ENCODE measurements around the gene SH3BP5L. TPM values are rescaled to one million over a fixed set of nuclear protein-coding genes. Genes with fewer than 3 reads are reported as not detected.
A peak's percentile ranks its signal among the peaks of the same experiment; 100 is the strongest.

The SH3BP5L gene
- total RNA-seq, 1 donor from 2014 or later: 25.6 TPM

DNA sequence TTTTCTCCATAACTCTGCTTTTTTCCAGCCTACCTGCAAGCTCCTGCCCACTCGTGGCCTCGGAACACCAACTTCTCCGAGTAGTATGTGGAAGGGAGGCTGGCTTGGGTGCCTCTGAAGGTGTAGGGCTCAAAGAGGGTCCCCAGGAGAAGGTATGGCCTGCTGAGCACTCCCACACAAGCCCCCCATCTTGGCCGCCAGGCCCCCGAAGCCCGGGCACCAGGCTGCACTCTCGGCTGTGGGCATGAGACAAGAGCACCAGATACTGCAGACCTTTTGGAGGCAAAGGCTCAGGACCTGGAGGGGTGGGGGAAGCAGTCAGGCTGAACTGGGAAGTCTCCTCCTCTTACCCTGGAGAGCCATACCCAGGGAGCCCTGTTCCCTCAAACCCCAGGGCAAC lies 31.5 kb upstream of the SH3BP5L start:
- H3K4me3 ChIP-seq (ENCODE audit: low read depth, low read length): peak overlapping the region; percentile 59
- no peak for DNase-seq (ENCODE audit: low read depth)
- TF ChIP-seq, protein P1, sequence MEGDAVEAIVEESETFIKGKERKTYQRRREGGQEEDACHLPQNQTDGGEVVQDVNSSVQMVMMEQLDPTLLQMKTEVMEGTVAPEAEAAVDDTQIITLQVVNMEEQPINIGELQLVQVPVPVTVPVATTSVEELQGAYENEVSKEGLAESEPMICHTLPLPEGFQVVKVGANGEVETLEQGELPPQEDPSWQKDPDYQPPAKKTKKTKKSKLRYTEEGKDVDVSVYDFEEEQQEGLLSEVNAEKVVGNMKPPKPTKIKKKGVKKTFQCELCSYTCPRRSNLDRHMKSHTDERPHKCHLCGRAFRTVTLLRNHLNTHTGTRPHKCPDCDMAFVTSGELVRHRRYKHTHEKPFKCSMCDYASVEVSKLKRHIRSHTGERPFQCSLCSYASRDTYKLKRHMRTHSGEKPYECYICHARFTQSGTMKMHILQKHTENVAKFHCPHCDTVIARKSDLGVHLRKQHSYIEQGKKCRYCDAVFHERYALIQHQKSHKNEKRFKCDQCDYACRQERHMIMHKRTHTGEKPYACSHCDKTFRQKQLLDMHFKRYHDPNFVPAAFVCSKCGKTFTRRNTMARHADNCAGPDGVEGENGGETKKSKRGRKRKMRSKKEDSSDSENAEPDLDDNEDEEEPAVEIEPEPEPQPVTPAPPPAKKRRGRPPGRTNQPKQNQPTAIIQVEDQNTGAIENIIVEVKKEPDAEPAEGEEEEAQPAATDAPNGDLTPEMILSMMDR (conservative IDR thresholded peaks at IDR 0.05; ENCODE audit: low read depth, low read length): no peak

- H3K4me3 ChIP-seq (ENCODE audit: low read depth, low read length): no peak overlapping the region
- DNase-seq (ENCODE audit: low read depth): no peak
- TF ChIP-seq, protein P1 (conservative IDR thresholded peaks at IDR 0.05; ENCODE audit: low read depth, low read length): no peak
Measured at GRCh38 chr1:248856176-248856575, 30.5 kb upstream of the SH3BP5L start.

GRCh38 chr1:248855580-248855979 lies 29.9 kb upstream of the SH3BP5L start:
- TF ChIP-seq, protein P1 (conservative IDR thresholded peaks at IDR 0.05; ENCODE audit: low read depth, low read length): no peak
- no peak overlapping the region for H3K4me3 ChIP-seq (ENCODE audit: low read depth, low read length)
- DNase-seq (ENCODE audit: low read depth): no peak

- TF ChIP-seq, protein P1 (conservative IDR thresholded peaks at IDR 0.05; ENCODE audit: low read depth, low read length): no peak
- DNase-seq (ENCODE audit: low read depth): no peak
- no peak overlapping the region for H3K4me3 ChIP-seq (ENCODE audit: low read depth, low read length)
Measured at GRCh38 chr1:248853663-248854375, 28.1 kb upstream of the SH3BP5L start.

DNA sequence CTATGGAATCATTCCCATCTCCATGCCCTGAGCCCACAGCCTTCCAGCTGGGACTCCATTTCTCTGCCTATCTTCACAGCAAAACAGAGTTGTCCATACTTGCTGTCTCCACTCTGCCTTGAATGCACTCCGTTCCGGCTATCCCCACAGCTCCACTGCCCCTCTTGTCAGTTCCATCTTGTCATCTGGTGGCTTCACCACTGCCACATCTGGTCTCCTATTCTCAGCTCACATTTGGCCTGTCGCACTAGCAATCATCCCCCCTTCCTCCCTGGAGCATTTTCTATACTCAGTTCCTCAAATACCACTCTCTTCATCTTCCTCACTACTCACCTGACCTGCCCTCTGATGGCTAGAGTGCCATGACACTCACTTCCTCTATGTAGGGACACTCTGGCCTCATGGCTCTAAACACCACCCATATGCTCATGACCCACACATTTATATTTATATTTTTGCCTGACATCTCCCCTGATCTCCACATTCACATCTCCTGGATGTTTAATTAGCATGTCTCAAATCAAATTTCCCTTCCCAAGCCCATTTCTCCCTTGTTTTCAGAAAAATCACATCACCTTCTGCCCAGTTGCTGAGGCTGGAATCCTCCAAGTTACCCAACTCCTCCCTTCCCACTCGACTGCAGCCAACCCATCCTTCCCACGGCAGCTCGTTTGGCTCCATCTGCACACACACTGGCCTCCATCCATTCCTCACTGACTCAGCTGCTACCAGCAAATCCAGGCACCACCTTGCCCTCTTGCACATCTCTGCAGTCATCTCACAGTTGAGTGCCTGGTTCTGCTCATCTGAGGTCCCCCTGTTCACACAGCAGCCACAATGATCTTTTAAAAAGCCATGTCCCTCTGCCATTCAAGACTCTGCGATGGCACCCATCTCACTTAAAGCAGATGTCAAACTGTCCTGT lies 27.0 kb upstream of the SH3BP5L start:
- TF ChIP-seq, protein P1 (conservative IDR thresholded peaks at IDR 0.05; ENCODE audit: low read depth, low read length): no peak
- no peak for DNase-seq (ENCODE audit: low read depth)
- H3K4me3 ChIP-seq (ENCODE audit: low read depth, low read length): no peak overlapping the region

- TF ChIP-seq, protein P1 (conservative IDR thresholded peaks at IDR 0.05; ENCODE audit: low read depth, low read length): no peak
Measured at GRCh38 chr1:248851390-248851789, 25.7 kb upstream of the SH3BP5L start.

More at GRCh38 chr1:248851390-248851789, 25.7 kb upstream of the SH3BP5L start:
- no peak for DNase-seq (ENCODE audit: low read depth)
- H3K4me3 ChIP-seq (ENCODE audit: low read depth, low read length): no peak overlapping the region

All from epithelial cell of proximal tubule (primary cell).